Measurements from ENCODE around the gene TTC23L.

The TTC23L gene

DNA sequence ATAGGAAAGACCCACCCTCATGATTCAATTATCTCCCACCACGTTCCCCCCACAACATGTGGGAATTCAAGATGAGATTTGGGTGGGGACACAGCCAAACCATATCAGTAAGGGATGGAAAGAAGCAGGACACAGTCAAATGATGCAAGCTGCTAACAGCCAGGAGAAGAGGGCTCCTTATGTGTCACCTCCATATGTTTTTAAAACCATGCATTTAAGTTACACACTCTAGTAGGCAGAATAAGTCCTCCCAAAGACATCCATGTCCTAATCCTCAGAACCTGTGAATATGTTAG lies 4.2 kb upstream of the TTC23L start:
- no peaks in the 10 kb centered on the region for H3K27me3 Mint-ChIP-seq (ENCODE audit: low read depth)
- peak overlapping the region in 1 of 3 experiments; percentile 16 for H3K4me3 Mint-ChIP-seq
- TF ChIP-seq CTCF (IDR thresholded peaks at IDR 0.05; ENCODE audit: unreplicated experiment in 3 of 3) = no peak
- H3K27ac Mint-ChIP-seq = no peak overlapping the region
- peaks cover 38% of the 10 kb centered on the region for H3K36me3 Mint-ChIP-seq (ENCODE audit: low read depth)
- no peaks in the 10 kb centered on the region for H3K9me3 Mint-ChIP-seq
- peaks cover 14% of the 10 kb centered on the region for H3K4me1 Mint-ChIP-seq

GRCh38 chr5:34835664-34836063 lies 3.3 kb upstream of the TTC23L start:
- Mint-ChIP-seq H3K36me3 (ENCODE audit: low read depth) (peaks cover 32% of the 10 kb centered on the region), H3K27me3 (ENCODE audit: low read depth) (no peaks in the 10 kb centered on the region), H3K4me1 (peaks cover 14% of the 10 kb centered on the region), H3K4me3 (no peak overlapping the region), H3K9me3 (no peaks in the 10 kb centered on the region), H3K27ac (peak overlapping the region in 1 of 3 experiments; percentile 11)
- no peak for TF ChIP-seq CTCF (IDR thresholded peaks at IDR 0.05; ENCODE audit: unreplicated experiment in 3 of 3)

GRCh38 chr5:34841816-34842215 lies 2.9 kb downstream of the TTC23L start:
- H3K36me3 Mint-ChIP-seq (ENCODE audit: low read depth) = peaks cover 4% of the 10 kb centered on the region
- H3K4me3 Mint-ChIP-seq = peak overlapping the region in 1 of 3 experiments; percentile 55
- no peak overlapping the region for H3K27ac Mint-ChIP-seq
- no peak for TF ChIP-seq CTCF (IDR thresholded peaks at IDR 0.05; ENCODE audit: unreplicated experiment in 3 of 3)
- H3K27me3 Mint-ChIP-seq (ENCODE audit: low read depth) = no peaks in the 10 kb centered on the region
- peaks cover 15% of the 10 kb centered on the region for H3K4me1 Mint-ChIP-seq
- H3K9me3 Mint-ChIP-seq = peaks cover 2% of the 10 kb centered on the region

- Mint-ChIP-seq H3K9me3 (peaks cover 2% of the 10 kb centered on the region), H3K27me3 (ENCODE audit: low read depth) (no peaks in the 10 kb centered on the region), H3K4me1 (peaks cover 15% of the 10 kb centered on the region), H3K36me3 (ENCODE audit: low read depth) (peaks cover 4% of the 10 kb centered on the region), H3K27ac (peak overlapping the region in 1 of 3 experiments; percentile 28), H3K4me3 (no peak overlapping the region)
- no peak for TF ChIP-seq CTCF (IDR thresholded peaks at IDR 0.05; ENCODE audit: unreplicated experiment in 3 of 3)
These were observed 3.6 kb downstream of the TTC23L start for GRCh38 chr5:34842554-34842953.

- peak overlapping the region; percentile 20 to 26 (median 21) for H3K27ac Mint-ChIP-seq
These were observed 4.5 kb downstream of the TTC23L start for GRCh38 chr5:34843497-34843896.

More at GRCh38 chr5:34843497-34843896, 4.5 kb downstream of the TTC23L start:
- Mint-ChIP-seq H3K27me3 (ENCODE audit: low read depth) (no peaks in the 10 kb centered on the region), H3K4me1 (peaks cover 12% of the 10 kb centered on the region), H3K9me3 (peaks cover 3% of the 10 kb centered on the region), H3K36me3 (ENCODE audit: low read depth) (peaks cover 7% of the 10 kb centered on the region), H3K4me3 (no peak overlapping the region)
- no peak for TF ChIP-seq CTCF (IDR thresholded peaks at IDR 0.05; ENCODE audit: unreplicated experiment in 3 of 3)

Measured in nephron (organoid).